ENCODE results near the gene STK11. TPM values are rescaled to one million over a fixed set of nuclear protein-coding genes. Genes with fewer than 3 reads are reported as not detected.

The STK11 gene
- total RNA-seq, 3 donors from 2014 or later (not counting 1 experiment from before 2014, with no cell fraction given) = 51.5 to 61.1 (median 54.0) TPM

DNA sequence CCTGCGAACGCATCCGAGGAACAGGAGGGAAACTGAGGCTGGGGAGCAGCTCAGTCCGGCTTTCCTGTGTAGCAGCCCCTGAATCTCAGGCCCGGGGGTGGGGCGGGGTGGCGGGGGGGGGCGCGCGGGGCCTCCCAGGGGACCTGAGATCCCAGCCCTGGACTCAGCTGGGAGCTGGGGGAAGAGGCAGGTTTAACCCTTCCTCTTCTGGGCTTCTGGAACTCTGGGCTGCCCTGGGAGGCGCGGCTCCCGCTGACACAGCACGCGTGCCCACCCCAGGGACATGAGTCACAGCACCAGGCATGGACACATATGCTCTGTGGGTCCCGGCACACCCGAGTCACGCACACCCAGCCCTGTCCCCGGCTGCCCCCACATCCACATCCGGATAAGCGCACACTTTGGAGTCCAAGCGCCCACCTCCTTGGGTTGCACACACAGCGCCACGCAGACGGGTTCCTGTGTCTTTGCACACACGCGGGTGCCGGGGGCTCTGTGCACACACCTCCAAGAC lies 60.1 kb downstream of the STK11 start:
- Histone ChIP-seq H3K4me3 (ENCODE audit: low read length) (peak overlapping the region; percentile 28), H3K27ac (ENCODE audit: low read length) (peak overlapping the region; percentile 70), H3K9me3 (ENCODE audit: control insufficient read depth, insufficient read depth, low read length) (no peaks in the 10 kb centered on the region), H3K4me1 (ENCODE audit: control insufficient read depth, insufficient read depth, low read length) (peaks cover 80% of the 10 kb centered on the region), H3K27me3 (ENCODE audit: control insufficient read depth, insufficient read depth, low read length) (no peaks in the 10 kb centered on the region), H3K36me3 (ENCODE audit: control insufficient read depth, insufficient read depth, low read length) (peaks cover 5% of the 10 kb centered on the region)
- Mint-ChIP-seq H3K36me3 (no peaks in the 10 kb centered on the region), H3K9me3 (no peaks in the 10 kb centered on the region), H3K27ac (peak overlapping the region; percentile 21 to 97), H3K27me3 (ENCODE audit: low read depth in 2 of 2) (no peaks in the 10 kb centered on the region), H3K4me1 (peaks cover 50 to 67% of the 10 kb centered on the region in 2 donors), H3K4me3 (peak overlapping the region; percentile 72)
- intact Hi-C loops (cut with micrococcal nuclease) = loop anchor here (1.0 kb wide), 2 partner anchors 16 to 21 kb away; no protein-coding TSS in a partner anchor
- 34% methylated on average over 25 of the region's 28 CpGs for WGBS (ENCODE audit: insufficient coverage)
- TF ChIP-seq CTCF (IDR thresholded peaks at IDR 0.05) = no peak
- DNase-seq = peak; percentile 64 to 69
- ATAC-seq = peak in 1 of 3 donors; percentile 12

DNA sequence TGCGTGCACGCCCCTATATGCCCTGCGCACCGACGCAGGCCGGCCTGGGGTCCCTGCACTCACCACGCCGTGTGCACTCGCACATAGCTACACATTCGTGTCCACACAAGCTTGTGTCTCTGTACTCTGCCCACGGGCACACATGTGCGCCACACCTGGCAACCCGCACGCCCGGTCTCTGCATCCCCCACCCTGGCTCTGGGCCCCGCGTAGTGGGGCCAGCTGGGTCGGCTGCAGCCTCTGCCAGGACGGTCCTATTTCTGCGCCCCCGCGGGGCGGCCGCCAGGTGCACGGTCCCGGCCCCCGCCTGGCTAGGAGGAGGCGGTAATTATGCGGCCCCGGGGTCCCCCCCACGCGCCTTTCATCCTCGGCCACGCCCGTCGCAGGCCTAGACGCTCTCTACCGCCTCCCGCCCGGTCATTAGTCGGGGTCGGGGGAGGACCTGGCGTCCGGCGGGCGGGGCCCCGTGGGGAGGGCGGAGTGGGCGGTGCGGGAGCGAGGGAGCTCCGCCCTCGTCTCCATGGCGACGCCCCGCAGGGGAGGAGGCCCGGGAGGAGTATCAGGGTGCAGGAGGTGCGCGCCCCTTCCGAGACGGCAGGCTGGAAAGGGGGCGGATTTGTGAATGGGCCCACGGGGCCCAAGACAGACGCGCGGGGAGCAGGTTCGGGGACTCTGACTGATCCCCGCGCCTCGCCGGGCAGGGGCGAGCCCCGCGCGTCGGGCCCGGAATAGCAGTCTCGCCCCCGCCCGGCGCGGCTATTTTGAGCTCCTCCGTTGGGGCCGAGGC lies 60.7 kb downstream of the STK11 start:
- no peak for TF ChIP-seq CTCF (IDR thresholded peaks at IDR 0.05)
- Histone ChIP-seq H3K4me1 (ENCODE audit: control insufficient read depth, insufficient read depth, low read length) (peaks cover 83% of the 10 kb centered on the region), H3K4me3 (ENCODE audit: low read length) (peak overlapping the region; percentile 28), H3K9me3 (ENCODE audit: control insufficient read depth, insufficient read depth, low read length) (no peaks in the 10 kb centered on the region), H3K27me3 (ENCODE audit: control insufficient read depth, insufficient read depth, low read length) (no peaks in the 10 kb centered on the region), H3K27ac (ENCODE audit: low read length) (peak overlapping the region; percentile 70), H3K36me3 (ENCODE audit: control insufficient read depth, insufficient read depth, low read length) (peaks cover 12% of the 10 kb centered on the region)
- H3K4me3 Mint-ChIP-seq = peak overlapping the region; percentile 72
- intact Hi-C loops (cut with micrococcal nuclease) = loop anchor here (1.0 kb wide), 2 partner anchors 17 to 22 kb away; no protein-coding TSS in a partner anchor
- H3K27me3 Mint-ChIP-seq (ENCODE audit: low read depth in 2 of 2) = no peaks in the 10 kb centered on the region
- H3K27ac Mint-ChIP-seq = peak overlapping the region; percentile 21 to 97
- ATAC-seq (peak; percentile 41 to 66 (median 53)), DNase-seq (peak; percentile 89 to 91)
- WGBS (ENCODE audit: insufficient coverage) = 2% methylated on average over 84 of the region's 84 CpGs
- H3K4me1 Mint-ChIP-seq = peaks cover 53 to 67% of the 10 kb centered on the region in 2 donors
- no peaks in the 10 kb centered on the region for H3K9me3 Mint-ChIP-seq
- no peaks in the 10 kb centered on the region for H3K36me3 Mint-ChIP-seq

DNA sequence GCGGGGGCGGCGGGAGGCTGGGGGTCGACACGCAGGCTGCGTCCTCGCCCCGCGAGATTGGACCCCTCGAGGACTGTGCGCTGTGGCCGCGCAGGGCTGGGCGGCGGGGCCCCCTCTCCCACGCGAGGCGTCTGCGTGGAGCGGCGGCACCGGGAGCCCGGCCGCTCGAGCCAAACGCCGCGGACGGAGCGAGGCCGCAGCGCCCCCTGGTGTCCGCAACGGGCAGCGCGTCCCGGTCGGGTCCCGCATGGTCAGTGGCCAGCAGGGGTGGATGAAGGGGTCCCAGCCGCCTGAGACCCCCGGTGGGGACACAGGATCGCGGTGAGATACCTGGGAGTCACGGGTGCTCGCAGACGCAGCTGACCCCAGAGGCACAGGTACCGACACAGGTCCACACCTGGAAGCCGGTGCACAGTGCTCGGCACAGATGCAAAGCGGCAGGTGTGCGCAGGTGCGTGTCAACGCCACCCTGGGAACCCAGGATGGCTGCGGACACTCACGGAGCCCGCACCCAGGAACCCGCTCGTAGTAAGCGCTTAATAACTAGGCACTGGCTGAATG lies 61.4 kb downstream of the STK11 start:
- Histone ChIP-seq H3K27ac (ENCODE audit: low read length) (peak overlapping the region; percentile 70), H3K4me1 (ENCODE audit: control insufficient read depth, insufficient read depth, low read length) (peaks cover 83% of the 10 kb centered on the region), H3K27me3 (ENCODE audit: control insufficient read depth, insufficient read depth, low read length) (no peaks in the 10 kb centered on the region), H3K4me3 (ENCODE audit: low read length) (peak overlapping the region; percentile 12), H3K9me3 (ENCODE audit: control insufficient read depth, insufficient read depth, low read length) (no peaks in the 10 kb centered on the region), H3K36me3 (ENCODE audit: control insufficient read depth, insufficient read depth, low read length) (peaks cover 19% of the 10 kb centered on the region)
- peak overlapping the region; percentile 73 for H3K4me3 Mint-ChIP-seq
- no peaks in the 10 kb centered on the region for H3K9me3 Mint-ChIP-seq
- no peaks in the 10 kb centered on the region for H3K27me3 Mint-ChIP-seq (ENCODE audit: low read depth in 2 of 2)
- ATAC-seq (peak; percentile 16 to 49 (median 33)), DNase-seq (peak; percentile 82 to 88)
- TF ChIP-seq CTCF (IDR thresholded peaks at IDR 0.05) = peak; percentile 99
- peaks cover 53 to 67% of the 10 kb centered on the region in 2 donors for H3K4me1 Mint-ChIP-seq
- WGBS (ENCODE audit: insufficient coverage) = under 1% methylated on average over 59 of the region's 59 CpGs
- no peaks in the 10 kb centered on the region for H3K36me3 Mint-ChIP-seq
- intact Hi-C loops (cut with micrococcal nuclease) = loop anchor here (1.0 kb wide), 2 partner anchors 18 to 23 kb away; no protein-coding TSS in a partner anchor
- H3K27ac Mint-ChIP-seq = peak overlapping the region; percentile 94 to 97
